ENCODE results near the gene SOX6.

GRCh38 chr11:16121853-16122252, 234.5 kb downstream of the SOX6 start:
- TF ChIP-seq CTCF (conservative IDR thresholded peaks at IDR 0.05) (no peak), EZH2 (IDR thresholded peaks at IDR 0.05; ENCODE audit: low read depth) (no peak)
